HG03060 (cell line): Measurements from ENCODE around the gene BAG5.

Experiments used
- ATAC-seq: cut with Tn5 transposase; IDR thresholded peaks from one replicate; pipeline ENCODE4 v1.9.1; 2021; ENCODE audit warnings: low read depth, moderate number of reproducible peaks; ENCODE audit not compliant: unreplicated experiment

The BAG5 gene

DNA sequence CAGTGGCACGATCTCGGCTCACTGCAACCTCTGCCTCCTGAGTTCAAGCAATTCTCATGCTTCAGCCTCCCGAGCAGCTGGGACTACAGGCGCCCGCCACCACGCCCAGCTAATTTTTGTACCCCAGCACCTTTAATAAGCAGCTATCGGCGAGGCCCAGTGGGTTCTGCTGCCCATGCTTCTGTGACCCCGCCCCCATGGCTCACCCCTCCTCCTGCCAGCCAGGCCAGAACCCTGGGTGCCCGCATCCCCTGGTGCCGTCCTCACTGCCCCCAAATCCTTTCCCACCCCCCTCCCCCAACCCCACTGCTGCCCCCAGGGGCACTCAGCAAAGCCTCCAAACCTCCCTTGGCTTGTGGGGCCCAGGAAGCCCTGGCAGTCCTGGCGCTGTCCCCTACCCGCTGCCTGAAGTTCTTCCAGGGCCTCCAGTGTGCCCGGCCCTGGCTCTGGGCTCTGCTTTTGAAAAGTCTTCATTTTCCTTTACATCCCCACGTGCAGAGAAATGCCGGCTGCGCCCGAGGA, 14.5 kb downstream of the BAG5 start:
- no peak for ATAC-seq

DNA sequence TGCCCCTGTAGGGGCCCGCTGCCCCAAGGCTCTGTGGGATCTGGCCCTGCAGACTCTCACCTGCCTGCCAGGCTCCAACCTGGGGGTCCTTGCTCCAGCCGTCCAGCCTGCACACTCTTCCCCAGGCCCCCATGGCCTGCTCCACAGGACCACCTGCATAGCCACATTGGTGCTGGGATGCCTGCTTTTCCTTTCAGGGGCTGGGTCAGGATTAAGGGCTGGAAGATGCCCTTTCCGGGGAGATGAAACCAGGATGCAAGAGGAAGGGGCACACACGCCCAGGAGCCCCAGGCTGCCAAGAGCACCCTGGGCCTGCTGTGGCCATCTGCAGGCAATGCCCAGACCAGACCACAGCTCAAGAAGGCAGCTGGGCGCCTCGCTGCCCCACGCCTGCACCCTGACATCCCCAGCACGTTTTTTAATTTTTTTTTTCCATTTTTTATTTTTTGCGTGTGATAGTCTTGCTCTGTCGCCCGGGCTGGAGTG, 15.0 kb downstream of the BAG5 start:
- no peak for ATAC-seq

DNA sequence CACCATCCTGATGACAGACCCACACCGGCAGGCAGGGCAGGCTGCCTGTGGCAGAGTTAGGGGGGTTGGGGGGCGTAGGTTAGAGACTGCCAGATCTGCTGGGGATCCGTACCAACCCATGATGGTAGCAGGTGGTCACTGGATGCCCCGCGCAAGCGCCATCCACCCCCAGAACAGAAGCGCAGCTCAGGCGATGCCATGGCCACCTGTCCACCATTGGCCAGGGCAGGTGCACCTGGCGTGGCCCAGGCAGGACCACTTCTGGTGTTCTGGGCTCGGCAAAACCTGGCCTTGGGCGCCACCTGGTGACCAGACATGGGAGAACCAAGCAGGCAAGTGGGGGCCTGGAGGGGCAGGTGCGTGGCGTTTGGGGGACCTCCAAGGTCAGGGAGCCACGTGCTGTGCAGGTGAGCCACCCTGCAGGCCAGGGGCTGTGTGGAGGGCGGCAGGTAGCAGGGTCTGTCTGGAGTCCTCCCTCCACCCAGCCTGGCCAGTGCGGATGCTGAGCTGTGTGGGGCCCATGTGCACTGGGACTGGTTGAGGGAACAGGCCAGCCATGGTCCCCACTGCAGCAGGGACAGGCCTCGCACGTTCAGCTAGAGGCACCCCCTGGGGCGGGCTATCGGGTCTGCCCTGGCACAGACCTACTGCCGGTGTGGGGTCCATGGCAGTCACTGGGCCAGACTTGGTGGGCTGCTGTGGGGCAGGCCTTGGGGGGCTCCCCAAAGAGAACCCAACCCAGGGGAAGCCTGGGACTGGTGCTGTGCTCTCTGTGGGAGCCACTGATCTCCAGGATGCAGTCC, 15.6 kb downstream of the BAG5 start:
- no peak for ATAC-seq

DNA sequence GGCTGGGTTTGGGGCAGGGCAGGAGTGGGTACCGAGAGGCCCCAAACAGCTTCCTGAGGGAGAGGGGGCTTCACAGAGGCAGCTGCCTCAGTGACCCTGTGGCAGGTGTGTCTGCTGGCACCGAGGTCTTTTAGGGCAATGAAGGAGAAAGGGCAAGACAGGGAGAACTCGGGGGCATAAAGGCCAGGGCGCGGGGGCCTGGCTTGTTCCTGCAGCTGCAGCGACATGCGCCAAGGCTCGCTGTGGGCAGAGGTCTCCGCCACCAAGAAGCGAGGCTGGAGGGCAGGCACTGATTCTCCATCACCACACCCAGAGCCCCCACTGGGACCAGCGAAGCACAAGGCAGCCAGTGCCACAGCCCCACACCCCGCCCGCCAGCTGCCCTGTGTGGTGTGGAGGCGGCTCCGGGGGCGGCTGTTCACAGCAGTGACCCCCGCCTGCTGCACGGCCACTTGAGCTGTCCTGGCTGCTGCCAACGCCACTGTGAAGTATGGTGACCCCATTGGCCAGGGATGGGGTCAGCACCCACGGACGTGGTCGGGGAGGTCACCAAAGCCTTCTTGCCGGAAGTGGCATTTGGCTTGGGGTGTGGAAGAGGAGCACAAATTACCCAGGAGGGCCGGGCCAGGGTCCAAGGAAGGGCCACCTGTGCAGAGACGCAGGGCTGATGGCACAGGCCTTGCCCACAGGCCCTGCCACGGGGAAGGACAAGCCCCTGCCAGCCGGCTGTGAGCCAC, 16.4 kb downstream of the BAG5 start:
- ATAC-seq = no peak

- ATAC-seq = no peak
Observed at GRCh38 chr14:103545219-103545914, 17.1 kb downstream of the BAG5 start.

GRCh38 chr14:103544388-103545218, 17.9 kb downstream of the BAG5 start:
- ATAC-seq = no peak

GRCh38 chr14:103543721-103544387, 18.6 kb downstream of the BAG5 start:
- ATAC-seq = no peak

- no peak for ATAC-seq
Observed at GRCh38 chr14:103543140-103543539, 19.3 kb downstream of the BAG5 start.

DNA sequence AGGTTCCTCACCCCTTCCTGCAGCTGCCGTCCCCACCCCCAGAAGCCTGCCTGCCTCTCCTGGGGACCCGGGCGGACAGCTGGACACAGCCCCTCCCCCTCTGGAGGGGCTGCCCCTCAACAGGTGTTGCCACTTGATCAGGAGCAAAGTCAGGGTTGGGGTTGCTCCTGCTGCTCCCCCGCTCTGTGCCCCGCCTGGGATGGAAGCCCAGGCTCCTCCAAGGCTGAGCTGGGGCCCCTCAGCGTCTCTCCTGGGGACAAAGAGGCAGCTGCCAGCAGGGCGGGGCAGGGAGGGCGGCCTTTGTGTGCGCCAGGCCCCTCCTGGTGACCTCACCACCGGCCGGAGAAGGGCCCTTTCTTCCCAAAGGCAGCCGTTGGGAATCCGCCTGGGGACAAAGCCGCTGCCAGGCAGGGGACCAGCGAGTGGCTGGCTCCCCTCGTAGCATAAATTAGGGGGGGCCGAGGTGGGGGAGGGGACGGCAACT, 19.8 kb downstream of the BAG5 start:
- no peak for ATAC-seq

- ATAC-seq = no peak
Observed at GRCh38 chr14:103541709-103542604, 20.5 kb downstream of the BAG5 start.

GRCh38 chr14:103540821-103541708, 21.4 kb downstream of the BAG5 start:
- ATAC-seq = no peak

- ATAC-seq = no peak
Observed at GRCh38 chr14:103539056-103539825, 23.2 kb downstream of the BAG5 start.

- no peak for ATAC-seq
Observed at GRCh38 chr14:103538291-103539055, 24.0 kb downstream of the BAG5 start.

DNA sequence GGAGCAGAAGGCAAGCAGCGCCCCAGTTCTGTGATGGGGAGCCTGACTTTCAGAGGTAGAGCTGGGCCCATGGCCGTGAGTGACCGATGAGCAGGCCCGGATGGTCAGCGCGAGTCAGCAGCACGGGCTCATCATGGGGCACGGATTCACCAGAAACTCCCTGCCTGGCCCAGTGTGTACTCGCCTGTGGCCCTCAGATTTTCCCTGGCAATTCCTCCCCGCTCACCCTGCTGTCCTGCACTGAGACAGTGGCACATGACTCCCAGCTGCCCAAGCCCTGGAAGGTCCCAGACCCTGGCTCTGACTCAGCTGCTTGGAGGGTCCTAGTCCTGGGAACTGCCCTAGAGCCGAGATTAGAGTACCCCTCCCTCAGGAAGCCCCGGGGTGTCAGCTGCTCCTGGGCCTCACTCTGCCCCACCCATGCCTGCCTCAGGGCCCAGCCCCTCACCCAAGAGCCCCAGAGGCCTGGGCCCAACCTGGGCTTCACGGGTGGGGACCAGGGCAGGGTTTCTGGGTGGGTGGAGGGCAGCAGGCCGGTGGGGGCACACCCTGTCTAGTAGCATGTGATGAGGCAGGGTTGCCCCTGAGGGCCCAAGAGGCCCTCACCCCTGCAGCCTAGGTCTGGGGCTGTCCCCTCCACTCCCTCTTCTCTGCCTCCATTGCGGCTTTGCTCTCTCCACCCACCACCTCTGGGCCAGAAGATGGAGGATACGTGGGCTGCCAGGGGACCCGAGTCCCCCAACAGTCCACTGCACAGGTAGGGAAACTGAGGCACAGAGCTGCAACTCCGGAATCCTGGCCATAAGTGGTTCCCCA, 25.1 kb downstream of the BAG5 start:
- no peak for ATAC-seq

GRCh38 chr14:103536693-103537092, 25.8 kb downstream of the BAG5 start:
- no peak for ATAC-seq
